ENCODE results near the gene WFS1.
A peak's percentile ranks its signal among the peaks of the same experiment; 100 is the strongest.

Gene WFS1

DNA sequence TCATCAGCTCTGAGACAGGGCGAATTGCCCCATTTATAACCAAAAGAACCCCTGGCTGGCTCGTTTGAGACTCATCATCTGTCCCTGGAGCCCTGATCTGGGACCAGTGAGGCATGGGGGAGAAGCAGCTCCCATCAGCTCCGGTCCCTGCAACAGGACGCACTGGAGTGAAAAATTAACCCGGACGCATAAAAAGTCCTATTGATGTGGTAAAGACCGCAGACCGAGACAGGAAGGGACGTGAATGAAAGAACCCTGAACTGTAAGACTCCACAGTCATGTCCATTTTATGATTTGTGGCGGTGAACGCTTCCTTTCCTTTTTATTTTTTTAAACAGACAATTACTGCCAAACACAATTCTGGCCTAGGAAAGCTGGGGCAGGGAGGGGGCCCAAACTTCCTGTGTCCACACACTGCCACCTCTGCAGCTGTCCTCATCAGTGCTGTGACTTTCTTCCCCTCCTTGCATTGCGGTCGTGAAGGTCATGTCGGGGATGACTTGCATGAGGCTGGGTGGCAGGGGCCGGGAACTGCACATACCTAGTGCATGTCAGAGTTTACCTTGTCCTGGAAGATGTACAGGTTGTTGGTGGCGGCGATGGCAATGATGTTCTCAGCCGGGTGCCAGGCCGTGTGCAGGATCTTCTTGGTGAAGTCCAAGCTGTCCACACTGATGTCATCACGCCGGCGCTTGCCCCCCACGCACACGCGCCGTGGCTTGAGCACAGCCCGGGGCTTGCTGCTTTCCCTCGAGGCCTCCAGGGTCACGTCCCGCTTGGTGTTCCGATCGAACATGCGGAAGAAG, 53.3 kb downstream of the WFS1 start:
- H3K4me1 ChIP-seq (ENCODE audit: low read length), result peaks cover 21% of the 10 kb centered on the region
- peak; percentile 48 for DNase-seq
- H3K9ac ChIP-seq (ENCODE audit: low read length), result no peak overlapping the region
- H3K27me3 ChIP-seq (replicated peaks; ENCODE audit: insufficient read depth, low read length), result peaks cover 70% of the 10 kb centered on the region
- no peak overlapping the region for H2AFZ ChIP-seq (ENCODE audit: low read length)
- no peaks in the 10 kb centered on the region for H3K36me3 ChIP-seq (replicated peaks; ENCODE audit: insufficient read depth, low read length)
- H3K79me2 ChIP-seq (ENCODE audit: low read length), result no peaks in the 10 kb centered on the region
- H3K27ac ChIP-seq (ENCODE audit: low read length), result no peak overlapping the region
- no peaks in the 10 kb centered on the region for H4K20me1 ChIP-seq (ENCODE audit: insufficient read depth, low read length)
- TF ChIP-seq, protein P1, sequence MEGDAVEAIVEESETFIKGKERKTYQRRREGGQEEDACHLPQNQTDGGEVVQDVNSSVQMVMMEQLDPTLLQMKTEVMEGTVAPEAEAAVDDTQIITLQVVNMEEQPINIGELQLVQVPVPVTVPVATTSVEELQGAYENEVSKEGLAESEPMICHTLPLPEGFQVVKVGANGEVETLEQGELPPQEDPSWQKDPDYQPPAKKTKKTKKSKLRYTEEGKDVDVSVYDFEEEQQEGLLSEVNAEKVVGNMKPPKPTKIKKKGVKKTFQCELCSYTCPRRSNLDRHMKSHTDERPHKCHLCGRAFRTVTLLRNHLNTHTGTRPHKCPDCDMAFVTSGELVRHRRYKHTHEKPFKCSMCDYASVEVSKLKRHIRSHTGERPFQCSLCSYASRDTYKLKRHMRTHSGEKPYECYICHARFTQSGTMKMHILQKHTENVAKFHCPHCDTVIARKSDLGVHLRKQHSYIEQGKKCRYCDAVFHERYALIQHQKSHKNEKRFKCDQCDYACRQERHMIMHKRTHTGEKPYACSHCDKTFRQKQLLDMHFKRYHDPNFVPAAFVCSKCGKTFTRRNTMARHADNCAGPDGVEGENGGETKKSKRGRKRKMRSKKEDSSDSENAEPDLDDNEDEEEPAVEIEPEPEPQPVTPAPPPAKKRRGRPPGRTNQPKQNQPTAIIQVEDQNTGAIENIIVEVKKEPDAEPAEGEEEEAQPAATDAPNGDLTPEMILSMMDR (IDR thresholded peaks at IDR 0.05; ENCODE audit: low read length), result no peak
- no peak for TF ChIP-seq EZH2 (optimal IDR thresholded peaks at IDR 0.05; ENCODE audit: low read depth, low read length)
- no peak for TF ChIP-seq EZH2phosphoT487 (IDR thresholded peaks at IDR 0.05; ENCODE audit: low read length)
- no peaks in the 10 kb centered on the region for H3K9me3 ChIP-seq (replicated peaks; ENCODE audit: insufficient read depth, low read length)
- peak overlapping the region; percentile 19 for H3K4me2 ChIP-seq (ENCODE audit: low read depth, low read length)
- no peak overlapping the region for H3K4me3 ChIP-seq (ENCODE audit: low read length)
- H3K9me2 ChIP-seq (replicated peaks; ENCODE audit: insufficient read depth, low read length), result no peaks in the 10 kb centered on the region
- no peaks in the 10 kb centered on the region for H3F3A ChIP-seq (ENCODE audit: insufficient read depth, low read length)

DNA sequence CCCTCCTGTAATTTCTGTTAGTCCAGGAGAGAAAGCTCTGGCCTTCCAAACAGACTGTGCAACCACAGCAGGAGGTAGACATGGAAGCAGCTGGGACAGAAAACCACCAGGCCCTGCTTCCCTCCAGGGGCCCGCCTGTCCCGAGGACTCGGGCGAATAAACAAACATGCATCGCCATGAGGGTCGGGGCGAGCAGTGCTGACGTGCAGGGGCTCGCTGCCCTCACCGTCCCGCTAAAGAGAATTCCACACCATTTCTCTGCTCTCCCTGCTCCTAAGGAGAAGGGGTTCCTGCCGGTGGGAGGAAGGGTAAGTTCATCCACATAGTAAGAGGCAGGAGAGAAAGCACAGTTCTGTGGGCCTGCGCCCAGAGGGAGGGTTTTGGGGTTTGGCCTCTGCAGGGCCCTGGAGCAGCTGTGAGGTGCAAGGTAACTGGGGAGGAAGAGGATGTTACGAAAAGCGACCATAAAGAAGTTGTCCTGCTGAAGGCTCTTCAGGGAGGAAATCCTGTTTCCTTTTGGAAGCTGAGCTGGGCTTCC, 54.9 kb downstream of the WFS1 start:
- no peak for TF ChIP-seq EZH2 (optimal IDR thresholded peaks at IDR 0.05; ENCODE audit: low read depth, low read length)
- TF ChIP-seq, protein P1 (IDR thresholded peaks at IDR 0.05; ENCODE audit: low read length), result no peak
- TF ChIP-seq EZH2phosphoT487 (IDR thresholded peaks at IDR 0.05; ENCODE audit: low read length), result no peak
- peaks cover 68% of the 10 kb centered on the region for H3K27me3 ChIP-seq (replicated peaks; ENCODE audit: insufficient read depth, low read length)

DNA sequence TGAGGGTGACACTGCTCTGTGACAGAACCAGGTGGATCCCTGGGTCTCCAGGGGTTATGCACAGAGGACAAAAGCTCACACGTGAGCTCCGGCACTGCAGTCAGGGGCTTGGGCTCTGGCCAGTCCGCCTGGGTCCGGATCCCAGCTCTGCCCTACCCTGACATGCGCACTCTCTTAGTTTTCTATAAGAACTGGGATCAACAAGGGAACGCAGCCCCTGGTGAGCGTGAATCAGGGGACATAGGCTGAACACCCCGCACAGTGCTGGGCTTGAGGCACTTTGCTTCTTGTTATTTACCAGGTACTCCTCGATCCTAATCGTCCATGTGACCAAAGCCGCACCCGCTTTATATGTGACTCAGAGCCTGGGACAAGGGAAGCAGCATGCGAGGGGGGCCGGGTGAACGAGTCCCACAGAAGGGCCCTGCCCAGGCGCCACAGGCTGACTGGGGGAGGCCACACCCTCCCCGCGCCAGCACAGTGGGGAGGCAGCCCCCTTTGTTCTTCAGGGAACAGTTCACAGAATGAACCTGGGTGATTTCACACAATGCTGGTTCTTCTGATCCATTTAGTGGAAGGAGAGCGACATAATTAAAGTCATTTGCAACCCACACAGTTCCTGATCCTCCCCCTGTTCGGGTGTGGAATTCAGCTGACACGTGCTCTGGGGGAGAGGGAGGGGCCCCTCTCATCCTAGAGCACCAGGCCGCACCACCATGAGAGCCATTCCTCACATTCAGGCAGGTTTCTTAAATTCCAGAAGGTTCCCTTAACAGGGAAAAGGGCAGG, 55.5 kb downstream of the WFS1 start:
- H3K4me3 ChIP-seq (ENCODE audit: low read length), result no peak overlapping the region
- H3K4me1 ChIP-seq (ENCODE audit: low read length), result peaks cover 27% of the 10 kb centered on the region
- no peak overlapping the region for H3K27ac ChIP-seq (ENCODE audit: low read length)
- no peaks in the 10 kb centered on the region for H3K36me3 ChIP-seq (replicated peaks; ENCODE audit: insufficient read depth, low read length)
- H3K79me2 ChIP-seq (ENCODE audit: low read length), result no peaks in the 10 kb centered on the region
- DNase-seq, result no peak
- H3K27me3 ChIP-seq (replicated peaks; ENCODE audit: insufficient read depth, low read length), result peaks cover 73% of the 10 kb centered on the region
- no peak overlapping the region for H3K9ac ChIP-seq (ENCODE audit: low read length)
- no peak overlapping the region for H2AFZ ChIP-seq (ENCODE audit: low read length)
- H3F3A ChIP-seq (ENCODE audit: insufficient read depth, low read length), result no peaks in the 10 kb centered on the region
- no peak overlapping the region for H3K4me2 ChIP-seq (ENCODE audit: low read depth, low read length)
- no peak for TF ChIP-seq EZH2phosphoT487 (IDR thresholded peaks at IDR 0.05; ENCODE audit: low read length)
- no peak for TF ChIP-seq EZH2 (optimal IDR thresholded peaks at IDR 0.05; ENCODE audit: low read depth, low read length)
- no peaks in the 10 kb centered on the region for H3K9me2 ChIP-seq (replicated peaks; ENCODE audit: insufficient read depth, low read length)
- no peaks in the 10 kb centered on the region for H3K9me3 ChIP-seq (replicated peaks; ENCODE audit: insufficient read depth, low read length)
- no peaks in the 10 kb centered on the region for H4K20me1 ChIP-seq (ENCODE audit: insufficient read depth, low read length)

More for the DNA sequence above, 54.9 kb downstream of the WFS1 start:
- Histone ChIP-seq H3F3A (ENCODE audit: insufficient read depth, low read length) (no peaks in the 10 kb centered on the region), H3K79me2 (ENCODE audit: low read length) (no peaks in the 10 kb centered on the region), H3K4me2 (ENCODE audit: low read depth, low read length) (no peak overlapping the region), H3K4me1 (ENCODE audit: low read length) (peaks cover 27% of the 10 kb centered on the region), H3K9me3 (replicated peaks; ENCODE audit: insufficient read depth, low read length) (no peaks in the 10 kb centered on the region), H3K27ac (ENCODE audit: low read length) (no peak overlapping the region), H3K9ac (ENCODE audit: low read length) (no peak overlapping the region), H3K9me2 (replicated peaks; ENCODE audit: insufficient read depth, low read length) (no peaks in the 10 kb centered on the region), H3K36me3 (replicated peaks; ENCODE audit: insufficient read depth, low read length) (no peaks in the 10 kb centered on the region), H3K4me3 (ENCODE audit: low read length) (no peak overlapping the region), H4K20me1 (ENCODE audit: insufficient read depth, low read length) (no peaks in the 10 kb centered on the region), H2AFZ (ENCODE audit: low read length) (no peak overlapping the region)
- no peak for DNase-seq
